Neural crest cell (in vitro differentiated cells): ENCODE results near the gene SRPK1. TPM values are rescaled to one million over a fixed set of nuclear protein-coding genes. Genes with fewer than 3 reads are reported as not detected.
"Not testable (repeated sequence)": the region's sequence is repeated elsewhere in the genome, so short reads cannot be mapped to it uniquely, and the experiment has no call there.

Experiments used
- DNase-seq: peaks from one replicate; pipeline ENCODE4 v3.0.0; 2021; ENCODE audit warnings: low read depth, mixed read lengths, low spot score
- H3K27ac Mint-ChIP-seq: one replicate; pipeline ENCODE4 v1.8.0; 2021; ENCODE audit warnings: mild to moderate bottlenecking, mixed read lengths; ENCODE audit not compliant: unreplicated experiment
- H3K27me3 Mint-ChIP-seq: 2 replicates; pipeline ENCODE4 v1.8.0; 2021; ENCODE audit warnings: low read depth, mild to moderate bottlenecking, mixed read lengths
- H3K36me3 Mint-ChIP-seq: 2 replicates; pipeline ENCODE4 v1.8.0; 2021; ENCODE audit warnings: low read depth, mild to moderate bottlenecking, mixed read lengths
- H3K4me1 Mint-ChIP-seq: 2 replicates; pipeline ENCODE4 v1.8.0; 2021; ENCODE audit warnings: mixed read lengths
- H3K4me3 Mint-ChIP-seq: one replicate; pipeline ENCODE4 v1.8.0; 2021; ENCODE audit warnings: mild to moderate bottlenecking, mixed read lengths
- H3K9me3 Mint-ChIP-seq: 2 replicates; pipeline ENCODE4 v1.8.0; 2021; ENCODE audit warnings: mixed read lengths
- CTCF ChIP-seq: fragments of 200-600 bp; sonication (generic); conservative IDR thresholded peaks from 2 replicates; pipeline ENCODE4 v1.5.0; 2021; ENCODE audit warnings: antibody characterized with exemption, mild to moderate bottlenecking
- total RNA-seq: library from RNA; stranded (reverse); gene quantifications from 2 replicates; pipeline ENCODE4 v1.2.1, GENCODE V29; 2021

The SRPK1 gene
- total RNA-seq, 1 donor from 2014 or later, result 113 TPM

GRCh38 chr6:35954333-35954732, 33.4 kb upstream of the SRPK1 start:
- H3K36me3 Mint-ChIP-seq, result no peaks in the 10 kb centered on the region

GRCh38 chr6:35948725-35949124, 27.8 kb upstream of the SRPK1 start:
- H3K9me3 Mint-ChIP-seq, result no peaks in the 10 kb centered on the region
- no peak overlapping the region for H3K4me3 Mint-ChIP-seq
- DNase-seq, result peak; percentile 12
- TF ChIP-seq CTCF, result peak; percentile 26
- no peak overlapping the region for H3K27ac Mint-ChIP-seq
- H3K36me3 Mint-ChIP-seq, result no peaks in the 10 kb centered on the region
- no peaks in the 10 kb centered on the region for H3K27me3 Mint-ChIP-seq
- no peaks in the 10 kb centered on the region for H3K4me1 Mint-ChIP-seq

More at GRCh38 chr6:35954333-35954732, 33.4 kb upstream of the SRPK1 start:
- Mint-ChIP-seq H3K27me3 (peaks cover 7% of the 10 kb centered on the region), H3K4me3 (no peak overlapping the region), H3K9me3 (no peaks in the 10 kb centered on the region), H3K4me1 (no peaks in the 10 kb centered on the region), H3K27ac (no peak overlapping the region)
- TF ChIP-seq CTCF, result no peak
- no peak for DNase-seq

- H3K9me3 Mint-ChIP-seq, result peaks cover 8% of the 10 kb centered on the region
- H3K27ac Mint-ChIP-seq, result no peak overlapping the region
- H3K4me1 Mint-ChIP-seq, result no peaks in the 10 kb centered on the region
- TF ChIP-seq CTCF, result no peak
- no peak for DNase-seq
- no peaks in the 10 kb centered on the region for H3K27me3 Mint-ChIP-seq
- no peak overlapping the region for H3K4me3 Mint-ChIP-seq
- H3K36me3 Mint-ChIP-seq, result peaks cover 2% of the 10 kb centered on the region
Observed at GRCh38 chr6:35945650-35946025, 24.7 kb upstream of the SRPK1 start.

GRCh38 chr6:35943390-35943789, 22.5 kb upstream of the SRPK1 start:
- H3K4me3 Mint-ChIP-seq, result no peak overlapping the region
- TF ChIP-seq CTCF, result no peak
- no peak overlapping the region for H3K27ac Mint-ChIP-seq
- no peaks in the 10 kb centered on the region for H3K4me1 Mint-ChIP-seq
- peaks cover 11% of the 10 kb centered on the region for H3K9me3 Mint-ChIP-seq
- H3K36me3 Mint-ChIP-seq, result peaks cover 4% of the 10 kb centered on the region
- no peak for DNase-seq
- H3K27me3 Mint-ChIP-seq, result no peaks in the 10 kb centered on the region

- no peak for DNase-seq
- no peak overlapping the region for H3K4me3 Mint-ChIP-seq
- H3K27me3 Mint-ChIP-seq, result no peaks in the 10 kb centered on the region
- H3K36me3 Mint-ChIP-seq, result peaks cover 4% of the 10 kb centered on the region
- no peaks in the 10 kb centered on the region for H3K4me1 Mint-ChIP-seq
- no peak overlapping the region for H3K27ac Mint-ChIP-seq
- H3K9me3 Mint-ChIP-seq, result peaks cover 11% of the 10 kb centered on the region
- no peak for TF ChIP-seq CTCF
Observed at GRCh38 chr6:35942355-35942754, 21.5 kb upstream of the SRPK1 start.

GRCh38 chr6:35941170-35941569, 20.3 kb upstream of the SRPK1 start:
- DNase-seq, H3K36me3 Mint-ChIP-seq, H3K27me3 Mint-ChIP-seq, H3K4me3 Mint-ChIP-seq, H3K27ac Mint-ChIP-seq, H3K4me1 Mint-ChIP-seq: not testable (repeated sequence)
- peaks cover 11% of the 10 kb centered on the region for H3K9me3 Mint-ChIP-seq

GRCh38 chr6:35940014-35940413, 19.1 kb upstream of the SRPK1 start:
- H3K9me3 Mint-ChIP-seq, result peaks cover 11% of the 10 kb centered on the region
- H3K27ac Mint-ChIP-seq, H3K27me3 Mint-ChIP-seq, H3K36me3 Mint-ChIP-seq, H3K4me3 Mint-ChIP-seq, DNase-seq, H3K4me1 Mint-ChIP-seq: not testable (repeated sequence)

- not testable (repeated sequence) for H3K36me3 Mint-ChIP-seq, DNase-seq, H3K27ac Mint-ChIP-seq, H3K4me3 Mint-ChIP-seq, H3K4me1 Mint-ChIP-seq, H3K27me3 Mint-ChIP-seq
- H3K9me3 Mint-ChIP-seq, result peaks cover 11% of the 10 kb centered on the region
Observed at GRCh38 chr6:35939259-35939658, 18.4 kb upstream of the SRPK1 start.
